ENCODE data around the gene DHRS9.

Gene DHRS9

DNA sequence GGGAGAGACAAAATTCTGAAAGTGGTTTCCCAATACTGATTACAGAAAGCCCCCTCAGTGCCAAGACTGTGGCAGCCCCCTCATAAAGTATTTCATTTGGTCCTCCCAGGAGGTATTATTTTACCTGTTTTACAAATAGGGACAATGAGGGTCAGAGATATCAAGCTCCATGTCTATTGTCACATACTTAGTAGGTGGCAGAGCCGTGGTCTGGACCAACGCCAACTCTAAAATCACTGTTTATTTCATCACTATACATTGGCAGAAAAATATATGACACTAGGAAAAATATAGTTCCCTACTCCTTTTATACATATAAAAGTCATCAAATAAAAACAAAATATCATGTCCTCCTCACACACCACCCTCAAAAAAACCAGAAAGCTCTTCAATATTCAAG is 68.6 kb downstream of the DHRS9 start:
- no peaks in the 10 kb centered on the region for H3K27me3 Mint-ChIP-seq
- H3K4me1 Mint-ChIP-seq (ENCODE audit: low read depth in 2 of 2): peaks cover 0 to 1% of the 10 kb centered on the region in 2 donors
- H3K27ac Mint-ChIP-seq: no peak overlapping the region
- no peak for ATAC-seq (replicated peaks)
- no peak for DNase-seq
- H3K4me3 Mint-ChIP-seq: no peak overlapping the region
- no peaks in the 10 kb centered on the region for H3K36me3 Mint-ChIP-seq (ENCODE audit: insufficient read depth)
- H3K9me3 Mint-ChIP-seq: no peaks in the 10 kb centered on the region

DNA sequence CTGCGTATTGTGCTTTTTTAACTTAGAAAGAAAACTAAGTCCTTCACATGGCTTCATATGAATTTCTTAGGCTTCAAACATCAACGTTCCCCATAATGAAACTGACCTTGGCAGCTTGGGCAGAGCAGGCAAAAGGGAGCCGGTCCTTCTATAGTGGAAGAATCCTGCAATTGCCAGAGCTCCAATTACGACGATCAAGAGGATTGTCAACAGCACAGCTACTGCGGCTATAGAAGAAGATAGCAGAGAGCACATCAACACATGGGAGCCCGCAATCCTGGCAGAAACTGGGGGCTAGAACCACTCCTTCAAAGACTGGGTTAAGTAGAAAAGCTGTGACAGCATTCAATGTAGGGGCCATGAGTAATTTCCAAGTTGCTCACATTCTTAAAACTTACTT is 69.8 kb downstream of the DHRS9 start:
- Mint-ChIP-seq H3K27ac (no peak overlapping the region), H3K4me1 (ENCODE audit: low read depth in 2 of 2) (peaks cover 0 to 1% of the 10 kb centered on the region in 2 donors), H3K36me3 (ENCODE audit: insufficient read depth) (no peaks in the 10 kb centered on the region), H3K27me3 (no peaks in the 10 kb centered on the region), H3K9me3 (no peaks in the 10 kb centered on the region), H3K4me3 (no peak overlapping the region)
- DNase-seq: no peak
- no peak for ATAC-seq (replicated peaks)

DNA sequence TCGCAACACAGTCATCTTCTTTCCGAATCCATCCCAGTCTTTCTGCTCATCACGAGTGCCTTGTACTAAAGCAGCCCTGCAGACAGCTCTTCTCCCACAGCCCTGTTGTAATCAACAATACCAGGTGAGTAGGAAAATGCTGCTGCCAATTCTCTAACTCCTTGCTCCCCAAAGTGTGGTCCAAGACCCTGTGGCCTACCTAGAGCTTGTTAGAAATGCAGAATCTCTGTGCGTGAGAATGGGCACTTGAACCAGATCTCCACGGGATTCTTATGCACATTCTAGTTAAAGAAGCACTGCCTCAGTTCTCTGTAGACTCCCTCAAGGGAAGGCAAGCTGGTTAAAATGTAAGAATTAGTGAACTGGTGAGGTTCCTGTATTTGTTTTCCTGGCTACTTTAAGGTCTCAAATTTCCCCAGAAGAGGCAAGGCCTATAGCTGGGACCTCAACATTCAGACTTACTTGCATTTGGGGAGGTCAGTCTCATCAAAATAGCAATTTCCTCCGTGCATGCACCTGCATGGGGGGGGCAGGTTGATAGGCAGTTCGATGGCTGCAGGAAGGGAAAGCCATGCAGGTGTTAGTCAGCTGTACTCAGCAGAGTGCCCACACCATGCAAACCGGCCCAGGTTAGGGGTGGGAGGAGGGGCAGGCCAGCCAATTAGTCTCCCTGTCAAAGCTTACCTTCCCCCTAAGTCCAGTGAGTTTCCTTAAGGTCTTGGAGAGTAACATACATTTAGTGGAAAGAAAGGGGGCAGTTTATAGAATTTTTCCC is 70.8 kb downstream of the DHRS9 start:
- no peaks in the 10 kb centered on the region for H3K27me3 Mint-ChIP-seq
- no peak overlapping the region for H3K4me3 Mint-ChIP-seq

DNA sequence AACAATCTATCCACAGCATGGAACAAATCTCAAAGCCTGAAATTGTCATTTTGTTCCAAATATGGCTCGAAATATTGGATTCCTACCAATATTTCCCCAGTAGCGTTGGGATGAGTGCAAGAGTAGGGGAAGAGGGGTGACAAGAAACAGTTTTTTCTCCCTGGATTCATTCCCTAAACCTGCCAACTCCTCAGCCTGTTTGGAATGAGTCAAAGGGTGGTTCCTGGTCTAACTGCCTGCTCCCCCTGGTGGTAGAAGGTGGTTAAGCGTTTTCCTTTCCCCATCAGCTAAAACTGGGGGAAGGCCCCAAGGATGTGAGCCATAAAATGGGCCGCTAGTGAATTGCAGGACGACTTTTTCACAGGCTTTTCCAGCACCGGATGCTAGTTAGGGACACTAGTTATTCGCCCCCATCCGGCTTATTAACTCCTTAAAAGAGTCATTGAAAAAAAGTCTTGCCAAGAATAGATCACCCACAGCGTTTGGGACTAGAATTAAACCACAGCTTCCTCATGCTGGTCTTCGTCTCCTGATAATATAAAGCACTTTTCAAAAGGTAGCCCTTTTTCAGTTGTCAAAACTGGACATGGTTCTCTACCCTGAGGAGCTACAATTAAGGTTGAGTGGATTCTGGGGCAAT is 72.5 kb downstream of the DHRS9 start:
- no peaks in the 10 kb centered on the region for H3K36me3 Mint-ChIP-seq (ENCODE audit: insufficient read depth)
- H3K27ac Mint-ChIP-seq: no peak overlapping the region
- H3K27me3 Mint-ChIP-seq: no peaks in the 10 kb centered on the region
- peaks cover 0 to 1% of the 10 kb centered on the region in 2 donors for H3K4me1 Mint-ChIP-seq (ENCODE audit: low read depth in 2 of 2)
- peak; percentile 62 to 65 (median 65) for DNase-seq
- H3K4me3 Mint-ChIP-seq: no peak overlapping the region
- no peaks in the 10 kb centered on the region for H3K9me3 Mint-ChIP-seq
- ATAC-seq (replicated peaks): peak; percentile 68

More for the DNA sequence above, 70.8 kb downstream of the DHRS9 start:
- DNase-seq (no peak), ATAC-seq (replicated peaks) (no peak)
- Mint-ChIP-seq H3K4me1 (ENCODE audit: low read depth in 2 of 2) (peaks cover 0 to 1% of the 10 kb centered on the region in 2 donors), H3K27ac (peak overlapping the region in 1 of 2 donors; percentile 10), H3K36me3 (ENCODE audit: insufficient read depth) (no peaks in the 10 kb centered on the region), H3K9me3 (no peaks in the 10 kb centered on the region)

DNA sequence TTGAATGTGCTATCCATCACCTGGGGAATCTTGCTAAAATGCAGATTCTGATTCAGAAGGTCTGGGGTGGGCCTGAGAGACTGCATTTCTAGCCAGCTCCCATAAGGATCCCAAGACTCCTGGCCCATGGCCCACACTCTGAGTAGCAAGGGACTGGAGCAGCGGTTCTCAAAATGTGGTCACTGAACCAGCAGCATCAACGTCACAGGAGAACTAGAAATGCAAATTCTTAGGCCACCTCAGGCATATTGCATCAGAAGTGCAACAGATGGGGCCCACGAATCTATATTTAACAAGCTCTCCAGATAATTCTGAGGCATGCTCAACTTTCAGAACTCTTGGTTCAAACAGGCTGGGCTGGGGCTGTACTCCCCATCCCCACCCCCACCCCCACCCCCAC is 74.6 kb downstream of the DHRS9 start:
- Mint-ChIP-seq H3K4me1 (ENCODE audit: low read depth in 2 of 2) (no peaks in the 10 kb centered on the region), H3K36me3 (ENCODE audit: insufficient read depth) (no peaks in the 10 kb centered on the region), H3K4me3 (no peak overlapping the region), H3K27me3 (no peaks in the 10 kb centered on the region), H3K27ac (no peak overlapping the region), H3K9me3 (no peaks in the 10 kb centered on the region)
- no peak for ATAC-seq (replicated peaks)
- no peak for DNase-seq

Data from effector memory CD8-positive, alpha-beta T cell (primary cell).